NCI-H82 treated with DMSO at 0.1 percent for 48 hours (cell line): ENCODE measurements around the gene SLC2A14.
"Not testable (repeated sequence)": the region's sequence is repeated elsewhere in the genome, so short reads cannot be mapped to it uniquely, and the experiment has no call there.

Source experiments
- DNase-seq: peaks from one replicate; lab custom pipeline; 2025; ENCODE audit not compliant: unreplicated experiment; lab: John Stamatoyannopoulos, UW

Gene SLC2A14

DNA sequence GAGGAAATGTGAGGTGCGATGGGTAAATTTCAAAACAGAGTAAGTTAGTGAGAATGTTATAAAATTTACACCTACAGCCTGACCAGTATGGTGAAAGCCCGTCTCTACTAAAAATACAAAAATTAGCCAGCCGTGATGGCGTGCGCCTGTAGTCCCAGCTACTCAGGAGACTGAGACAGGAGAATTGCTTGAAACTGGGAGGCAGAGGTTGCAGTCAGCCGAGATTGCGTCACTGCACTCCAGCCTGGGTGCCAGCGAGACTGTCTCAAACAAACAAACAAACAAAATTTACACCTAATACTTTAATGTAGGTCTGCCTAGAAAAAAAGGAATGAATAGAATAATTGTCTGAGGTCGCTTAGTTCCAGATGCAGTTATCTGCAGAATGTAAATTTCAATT lies 37.6 kb downstream of the SLC2A14 start:
- DNase-seq, result no peak

DNA sequence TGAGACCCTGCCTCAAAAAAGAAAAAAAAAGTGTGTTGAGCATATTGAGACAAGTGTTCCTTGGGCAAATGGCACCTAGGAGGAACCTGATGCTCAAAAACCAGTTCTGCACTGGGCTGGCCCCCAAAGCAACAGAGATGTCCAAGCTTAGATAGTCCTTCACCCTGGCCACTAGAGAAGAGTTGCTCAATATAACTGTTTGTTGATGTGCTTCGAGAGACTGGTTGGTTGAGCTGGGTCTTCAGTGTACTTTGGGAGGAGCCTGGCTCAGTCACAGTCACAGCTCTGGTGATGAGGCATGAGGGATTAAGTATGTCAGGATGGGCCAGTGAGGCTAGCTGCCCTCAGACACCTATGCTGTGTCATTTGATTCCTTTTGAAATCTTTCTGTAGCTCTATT lies 38.0 kb downstream of the SLC2A14 start:
- DNase-seq, result no peak

DNA sequence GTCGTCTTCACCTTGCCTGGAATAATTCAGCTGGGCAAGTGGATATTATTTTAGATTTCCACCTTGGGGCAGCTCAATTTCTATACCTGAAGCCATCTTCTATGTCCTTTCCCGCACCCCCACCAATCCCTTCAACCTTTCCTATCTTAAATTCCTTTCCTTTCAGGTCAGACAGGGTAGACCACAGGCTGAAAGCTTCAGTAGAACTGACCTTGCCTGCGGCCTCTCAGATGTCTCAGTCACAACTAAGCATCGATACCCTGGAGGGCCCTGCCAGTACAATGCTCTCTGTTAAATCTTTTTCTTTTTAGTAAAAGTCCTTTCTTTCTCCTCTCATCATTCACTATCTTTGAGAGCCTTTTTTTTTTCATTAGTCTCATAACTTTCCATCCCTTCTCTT lies 38.9 kb downstream of the SLC2A14 start:
- DNase-seq, result no peak

DNA sequence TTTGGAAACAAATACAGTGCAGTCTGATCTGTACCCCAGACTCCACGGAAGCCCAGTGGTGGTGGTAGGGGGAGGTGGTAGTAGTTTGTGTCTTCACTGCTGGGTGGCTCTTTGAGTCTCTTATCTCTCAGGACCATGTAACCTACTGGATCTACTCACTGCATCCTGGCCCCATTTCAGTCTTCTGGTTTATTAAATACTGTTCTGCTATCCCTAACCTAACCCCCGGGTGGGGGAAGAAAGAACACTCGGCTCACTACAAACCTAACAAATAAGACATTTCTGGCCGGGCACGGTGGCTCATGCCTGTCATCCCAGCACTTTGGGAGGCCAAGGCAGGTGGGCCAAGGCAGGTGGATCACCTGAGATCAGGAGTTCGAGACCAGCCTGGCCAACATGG lies 39.5 kb downstream of the SLC2A14 start:
- DNase-seq, result not testable (repeated sequence)

DNA sequence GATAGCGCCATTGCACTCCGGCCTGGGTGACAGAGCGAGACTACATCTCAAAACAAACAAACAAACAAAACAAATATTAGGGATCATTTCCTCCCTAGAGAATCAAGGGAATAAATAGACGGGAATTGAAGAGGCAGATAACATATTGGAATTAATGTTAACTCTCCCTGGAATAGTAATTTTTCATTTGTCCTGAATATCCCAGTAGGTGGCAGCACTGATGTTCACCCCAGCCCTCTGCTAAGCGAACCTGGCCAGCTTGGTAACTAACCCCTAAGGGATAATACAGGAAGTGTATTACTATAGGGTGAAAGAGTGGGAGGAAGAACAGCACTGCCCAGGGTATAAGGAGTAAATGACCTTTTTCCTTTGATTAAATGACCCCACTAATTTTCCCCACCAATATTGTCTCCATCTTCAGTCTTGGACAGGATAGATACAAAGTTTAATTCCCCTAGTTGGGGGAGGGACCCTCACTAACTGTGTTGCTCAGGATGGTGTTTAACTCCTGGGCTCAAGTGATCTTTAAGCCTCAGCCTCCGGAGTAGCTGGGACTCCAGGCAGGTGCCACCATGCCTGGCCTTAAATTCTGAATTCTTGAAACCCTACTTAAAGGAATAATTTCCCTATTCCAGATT lies 40.5 kb downstream of the SLC2A14 start:
- peak; percentile 24 for DNase-seq

DNA sequence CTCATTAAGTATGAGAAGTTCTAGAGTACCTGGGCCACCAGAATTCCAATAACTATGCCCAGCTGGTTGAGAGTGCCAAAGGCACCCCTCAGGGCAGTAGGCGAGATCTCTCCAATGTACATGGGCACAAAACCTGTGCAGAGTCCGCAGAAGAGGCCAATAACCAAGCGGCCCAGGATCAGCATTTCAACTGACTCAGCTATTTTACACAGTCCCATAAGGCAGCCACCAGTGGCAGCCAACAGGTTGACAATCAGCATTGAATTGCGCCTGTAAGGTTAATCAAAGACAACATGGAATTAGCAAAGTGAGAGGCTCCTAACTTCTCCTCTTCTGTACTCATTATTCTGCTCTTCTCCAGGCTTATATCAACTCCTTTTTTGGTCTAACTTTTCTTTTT lies 43.0 kb downstream of the SLC2A14 start:
- not testable (repeated sequence) for DNase-seq

DNA sequence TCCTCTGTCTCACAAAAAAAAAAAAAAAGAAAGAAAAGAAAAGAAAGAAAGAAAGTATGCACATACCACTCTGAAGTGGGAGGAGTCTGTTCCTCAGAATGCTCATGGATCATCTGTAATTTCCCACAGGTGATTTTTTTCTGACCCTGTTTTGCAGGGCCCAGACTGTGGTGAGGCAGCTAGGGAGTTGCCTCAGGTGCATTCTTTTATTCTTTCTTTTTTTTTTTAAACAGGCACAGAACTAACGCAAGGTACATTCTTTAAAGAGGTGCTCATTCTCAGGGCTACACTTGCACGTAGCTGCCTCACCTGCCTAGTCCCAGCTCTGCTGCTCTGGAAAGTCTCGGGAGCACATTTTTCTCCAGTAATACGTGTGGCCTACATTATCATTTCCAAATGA lies 47.0 kb downstream of the SLC2A14 start:
- not testable (repeated sequence) for DNase-seq

DNA sequence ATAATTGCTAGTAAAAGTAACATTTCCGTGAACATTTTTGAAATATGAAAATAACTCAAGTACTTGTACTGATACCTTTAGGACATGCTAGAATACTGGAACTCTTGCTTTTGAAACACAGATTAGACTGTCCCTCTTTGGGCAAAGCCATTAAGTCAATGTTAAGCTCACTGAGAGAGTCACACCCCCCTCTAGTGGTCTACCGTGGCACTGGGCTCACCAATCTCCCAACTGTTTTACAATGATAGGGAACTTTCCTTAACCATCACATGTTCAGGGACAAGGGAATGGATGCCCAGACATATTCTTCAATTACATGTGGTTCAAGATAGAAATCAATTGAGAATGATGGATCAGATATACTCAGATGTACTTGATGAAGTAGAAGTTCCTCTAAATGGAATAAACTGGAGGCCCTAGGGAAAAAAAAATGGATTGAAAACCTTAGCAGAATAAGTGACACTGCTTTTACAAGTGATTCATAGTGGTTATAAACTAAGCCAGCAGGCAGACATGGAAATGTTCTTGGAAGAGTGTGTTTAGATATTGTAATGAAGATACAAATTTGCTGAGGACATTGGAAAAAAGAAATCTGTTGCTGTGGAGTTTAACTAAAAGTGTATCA lies 65.7 kb downstream of the SLC2A14 start:
- peak; percentile 34 for DNase-seq

DNA sequence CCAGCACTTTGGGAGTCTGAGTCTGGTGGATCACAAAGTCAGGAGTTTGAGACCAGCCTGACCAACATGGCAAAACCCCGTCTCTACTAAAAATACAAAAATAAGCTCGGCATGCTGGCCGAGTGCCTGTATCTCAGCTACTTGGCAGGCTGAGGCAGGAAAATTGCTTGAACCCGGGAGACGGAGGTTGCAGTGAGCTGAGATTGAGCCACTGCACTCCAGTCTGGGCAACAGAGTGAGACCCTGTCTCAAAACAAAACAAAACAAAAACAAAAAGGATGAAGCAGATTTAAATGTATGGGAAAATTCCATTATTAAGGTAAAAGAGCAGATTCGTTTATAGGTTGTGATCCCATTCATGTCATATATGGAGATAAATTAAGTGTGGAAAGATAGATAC lies 66.4 kb downstream of the SLC2A14 start:
- DNase-seq, result not testable (repeated sequence)

DNA sequence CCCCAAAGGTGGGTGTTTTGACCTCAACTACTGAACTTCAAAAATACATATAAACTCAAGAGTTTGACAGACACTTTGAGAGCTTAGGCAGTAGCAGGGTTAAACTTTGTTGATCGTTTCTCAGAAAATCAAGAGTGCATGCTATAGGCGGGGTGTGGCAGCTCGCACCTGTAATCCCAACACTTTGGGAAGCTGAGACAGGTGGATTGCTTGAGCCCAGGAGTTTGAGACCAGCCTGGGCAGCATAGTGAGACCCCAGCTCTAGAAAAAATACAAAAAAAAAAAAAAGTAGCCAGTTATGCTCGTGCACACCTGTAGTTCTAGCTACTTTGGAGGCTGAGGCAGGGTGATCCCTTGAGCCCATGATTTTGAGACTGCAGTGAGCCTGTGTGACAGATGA lies 71.3 kb downstream of the SLC2A14 start:
- no peak for DNase-seq

DNA sequence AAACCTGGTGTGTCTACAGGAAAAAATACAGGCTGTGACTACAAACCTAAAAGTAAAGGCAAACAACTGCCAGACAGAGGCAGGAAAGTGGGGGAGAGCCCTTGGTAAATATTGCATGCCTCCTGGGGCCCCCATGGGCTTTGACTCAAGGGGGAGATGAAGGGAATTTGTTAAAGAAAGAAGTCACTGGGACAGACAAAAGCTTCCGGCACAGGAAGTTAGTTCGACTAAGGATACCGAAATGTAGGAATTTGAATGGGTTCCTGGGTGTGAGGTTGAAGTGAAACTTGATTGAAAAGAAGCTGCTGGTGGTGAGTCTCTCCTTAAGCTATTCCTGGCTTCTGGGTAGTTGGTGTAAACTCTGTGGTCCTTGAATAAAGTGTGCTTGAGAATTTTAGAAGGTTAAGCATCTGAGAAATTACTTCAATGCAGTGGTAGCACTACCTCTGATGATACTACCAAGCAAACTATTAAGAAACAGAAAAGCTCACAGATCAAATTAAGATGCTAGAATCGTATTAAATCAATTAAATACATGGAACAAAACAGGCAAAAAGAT lies 73.9 kb downstream of the SLC2A14 start:
- DNase-seq, result not testable (repeated sequence)

DNA sequence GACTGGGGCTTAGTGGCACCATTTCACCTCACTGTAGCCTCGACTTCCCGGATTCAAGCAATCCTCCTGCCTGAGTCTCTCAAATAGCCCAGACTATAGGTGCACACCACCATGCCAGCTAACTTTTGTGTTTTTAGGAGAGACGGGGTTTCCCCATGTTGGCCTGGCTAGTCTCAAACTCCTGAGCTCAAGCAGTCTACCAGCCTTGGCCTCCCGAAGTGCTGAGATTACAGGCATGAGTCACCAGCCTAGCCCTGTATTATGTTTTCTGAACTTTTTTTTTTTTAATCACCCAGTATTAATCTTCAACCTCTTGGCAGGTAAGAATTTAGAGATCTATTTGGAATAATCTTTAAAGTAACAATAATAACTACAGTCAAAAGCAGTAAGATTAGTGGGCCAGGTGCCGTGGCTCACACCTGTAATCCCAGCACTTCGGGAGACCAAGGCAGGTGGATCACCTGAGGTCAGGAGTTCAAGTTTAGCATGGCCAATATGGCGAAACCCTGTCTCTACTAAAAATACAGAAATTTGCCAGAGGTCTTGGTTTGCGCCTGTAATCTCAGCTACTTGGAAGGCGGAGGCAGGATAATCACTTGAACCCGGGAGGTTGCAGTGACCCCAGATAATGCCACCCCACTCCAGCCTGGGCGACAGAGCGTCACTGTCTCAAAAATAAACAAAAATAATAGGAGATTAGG lies 74.9 kb downstream of the SLC2A14 start:
- no peak for DNase-seq

DNA sequence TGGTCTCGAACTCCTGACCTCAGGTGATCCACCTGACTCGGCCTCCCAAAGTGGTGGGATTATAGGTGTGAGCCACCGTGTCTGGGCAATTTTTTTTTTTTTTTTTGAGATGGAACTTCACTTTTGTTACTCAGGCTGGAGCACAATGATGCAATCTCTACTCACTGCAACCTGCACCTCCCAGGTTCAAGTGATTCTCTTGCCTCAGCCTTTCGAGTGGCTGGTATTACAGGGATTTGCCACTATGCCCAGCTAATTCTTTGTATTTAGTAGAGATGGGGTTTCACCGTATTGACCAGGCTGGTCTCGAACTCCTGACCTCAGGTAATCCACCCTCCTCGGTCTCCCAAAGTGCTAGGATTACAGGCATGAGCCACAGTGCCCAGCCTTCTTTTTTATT lies 75.4 kb downstream of the SLC2A14 start:
- DNase-seq, result not testable (repeated sequence)

DNA sequence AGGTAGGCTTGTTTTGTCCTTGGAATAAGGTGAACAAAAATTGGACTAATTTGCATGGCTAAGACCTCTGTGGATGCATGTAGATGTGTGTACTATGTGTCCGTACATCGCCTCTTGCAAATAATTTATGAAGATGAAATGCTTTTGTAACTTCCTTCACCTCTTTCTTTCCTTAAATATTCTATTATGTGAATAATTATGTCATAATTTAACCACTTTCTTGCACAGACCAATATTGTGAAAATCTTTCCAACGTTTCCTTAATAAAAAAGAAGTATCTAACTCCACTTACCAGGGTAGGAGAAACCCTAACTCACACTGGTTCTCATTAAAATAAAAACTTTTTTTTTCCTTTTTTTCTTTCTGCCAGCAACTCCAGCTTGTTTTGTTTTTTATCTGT lies 79.5 kb downstream of the SLC2A14 start:
- DNase-seq, result no peak

DNA sequence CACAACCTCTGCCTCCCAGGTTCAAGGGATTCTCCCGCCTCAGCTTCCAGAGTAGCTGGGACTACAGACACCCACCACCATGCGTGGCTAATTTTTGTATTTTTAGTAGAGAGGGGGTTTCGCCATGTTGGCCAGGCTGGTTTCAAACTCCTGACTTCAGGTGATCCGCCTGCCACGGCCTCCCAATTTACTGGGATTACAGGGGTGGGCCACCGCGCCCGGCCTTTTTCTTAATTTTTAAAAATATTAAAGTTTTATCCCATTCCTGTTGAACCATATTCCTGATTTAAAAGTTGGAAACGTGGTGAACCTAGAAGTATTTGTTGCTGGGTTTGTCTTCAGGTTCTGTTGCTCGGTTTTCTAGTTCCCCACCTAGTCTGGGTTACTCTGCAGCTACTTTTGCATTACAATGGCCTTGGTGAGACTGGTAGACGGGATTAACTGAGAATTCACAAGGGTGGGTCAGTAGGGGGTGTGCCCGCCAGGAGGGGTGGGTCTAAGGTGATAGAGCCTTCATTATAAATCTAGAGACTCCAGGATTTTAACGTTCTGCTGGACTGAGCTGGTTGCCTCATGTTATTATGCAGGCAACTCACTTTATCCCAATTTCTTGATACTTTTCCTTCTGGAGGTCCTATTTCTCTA lies 83.7 kb downstream of the SLC2A14 start, which contains the start of gene NANOG:
Gene NANOG (plus strand): TSS at position 519 of the 645 bp plus-strand sequence. CDS start 213 bp downstream, outside the sequence.
- DNase-seq, result not testable (repeated sequence)

DNA sequence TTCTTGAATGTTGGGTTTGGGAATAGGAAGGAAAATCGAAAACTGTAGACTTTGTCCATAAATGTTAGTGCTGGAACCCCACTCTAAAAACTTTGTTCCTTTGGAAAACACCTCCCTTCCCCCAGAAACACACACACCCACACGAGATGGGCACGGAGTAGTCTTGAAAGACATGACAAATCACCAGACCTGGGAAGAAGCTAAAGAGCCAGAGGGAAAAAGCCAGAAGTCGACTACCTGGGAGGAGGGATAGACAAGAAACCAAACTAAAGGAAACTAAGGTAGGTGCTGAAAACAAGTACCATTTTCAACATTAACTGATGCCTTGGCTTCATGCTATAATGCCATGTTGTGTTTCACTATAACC lies 84.4 kb downstream of the SLC2A14 start:
- DNase-seq, result no peak

DNA sequence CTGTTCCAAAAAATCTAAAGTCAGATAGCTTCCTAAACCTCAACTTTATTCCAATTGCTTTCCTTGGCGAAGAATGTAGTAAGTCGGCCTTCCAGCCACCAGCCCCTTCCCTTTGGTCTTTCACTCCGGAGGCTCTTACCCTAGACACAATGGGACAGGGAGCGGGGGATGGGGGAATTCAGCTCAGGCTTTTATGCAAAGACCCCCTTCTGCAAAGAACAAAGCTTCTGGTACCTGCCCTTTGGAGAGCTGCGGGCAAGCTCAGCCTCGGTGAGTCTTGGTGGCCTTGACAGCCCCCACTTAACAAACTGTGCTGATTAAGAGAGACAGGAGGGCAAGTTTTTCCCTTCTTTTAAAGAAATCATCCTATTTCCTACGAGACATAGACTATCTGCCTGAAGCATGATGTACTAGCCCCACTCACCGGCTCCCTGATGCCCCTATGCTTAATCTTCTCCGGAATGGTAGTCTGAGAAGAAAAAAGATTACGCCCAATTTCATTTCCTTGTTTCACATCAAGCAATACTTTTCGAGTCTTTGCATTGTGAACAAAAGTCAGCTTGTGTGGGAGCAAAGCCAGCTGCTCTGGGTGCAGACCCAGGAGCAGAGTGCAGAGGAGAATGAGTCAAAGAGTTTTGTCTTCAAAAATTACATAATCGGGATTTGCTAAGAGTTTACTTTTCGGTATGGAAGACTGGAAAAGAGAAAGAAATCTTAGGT lies 85.0 kb downstream of the SLC2A14 start:
- DNase-seq, result no peak

DNA sequence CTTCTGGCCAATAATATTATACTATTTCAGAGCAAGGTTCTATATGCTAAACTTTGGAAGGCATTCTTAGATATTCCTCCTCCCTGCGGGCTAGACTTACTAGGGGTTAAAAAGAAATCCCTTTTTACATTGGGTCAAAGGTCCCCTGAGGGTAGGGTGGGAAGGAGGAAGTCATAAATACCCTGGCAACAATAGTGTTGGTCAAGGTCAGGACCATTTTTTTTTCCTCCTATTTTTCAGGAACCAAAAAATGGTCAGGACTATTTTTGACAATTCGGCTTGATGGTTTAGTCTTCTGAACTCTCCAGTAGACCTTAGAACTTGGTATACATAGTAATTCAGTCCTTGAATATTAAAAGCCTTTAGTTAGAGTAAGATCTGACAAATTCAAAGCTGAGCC lies 88.0 kb downstream of the SLC2A14 start:
- no peak for DNase-seq

DNA sequence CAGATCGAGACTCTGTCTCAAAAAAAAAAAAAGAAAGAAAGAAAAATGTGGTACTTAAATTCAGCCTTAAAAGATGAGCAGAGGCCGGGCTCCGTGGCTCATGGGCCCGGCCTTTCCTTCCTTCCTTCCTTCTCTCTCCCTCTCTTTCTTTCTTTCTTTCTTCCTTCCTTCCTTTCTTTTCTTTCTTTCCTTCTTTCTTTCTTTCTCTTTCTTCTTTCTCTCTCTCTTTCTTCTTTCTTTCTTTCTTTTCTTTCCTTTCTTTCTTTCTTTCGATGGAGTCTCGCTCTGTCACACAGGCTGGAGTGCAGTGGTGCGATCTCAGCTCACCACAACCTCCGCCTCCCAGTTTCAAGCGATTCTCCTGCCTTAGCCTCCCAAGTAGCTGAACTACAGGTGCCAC lies 89.3 kb downstream of the SLC2A14 start:
- DNase-seq, result not testable (repeated sequence)

DNA sequence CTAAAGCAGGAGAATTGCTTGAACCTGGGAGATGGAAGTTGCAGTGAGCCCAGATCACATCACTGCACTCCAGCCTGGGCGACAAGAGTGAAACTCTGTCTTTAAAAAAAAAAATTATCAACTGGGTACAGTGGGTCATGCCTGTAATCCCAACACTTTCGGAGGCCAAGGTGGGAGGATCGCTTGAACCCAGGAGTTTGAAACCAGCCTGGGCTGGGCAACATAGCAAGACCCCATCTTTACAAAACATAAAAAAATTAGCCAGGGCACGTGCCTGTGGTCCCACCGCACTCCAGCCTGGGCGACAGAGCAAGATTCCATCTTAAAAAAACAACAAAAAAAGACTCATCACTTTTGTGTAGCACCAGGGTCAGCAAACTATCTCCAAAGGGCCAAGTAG lies 90.7 kb downstream of the SLC2A14 start:
- no peak for DNase-seq

DNA sequence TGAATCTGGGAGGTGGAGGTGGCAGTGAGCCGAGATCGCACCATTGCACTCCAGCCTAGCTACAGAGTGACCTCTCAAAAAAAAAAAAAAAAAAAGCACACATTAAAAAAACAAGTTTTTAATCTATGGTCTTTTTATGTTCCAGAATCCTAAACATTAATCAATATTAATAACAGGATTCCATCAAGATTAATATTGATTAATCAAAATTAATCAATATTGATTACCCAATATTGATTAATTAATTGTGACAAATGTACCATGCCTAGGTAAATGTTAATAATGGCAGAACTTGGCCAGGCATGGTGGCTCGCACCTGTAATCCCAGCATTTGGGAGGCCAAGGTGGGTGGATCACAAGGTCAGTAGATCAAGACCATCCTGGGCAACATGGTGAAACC lies 91.4 kb downstream of the SLC2A14 start:
- DNase-seq, result no peak
